DOHH2 (cell line): ENCODE measurements around the gene PAPPA.

Experiments
- CTCF ChIP-seq: fragments of 200-600 bp; sonication (generic); IDR thresholded peaks from one replicate; pipeline ENCODE4 v1.5.1; 2014; ENCODE audit warnings: antibody characterized with exemption, mild to moderate bottlenecking, low read depth, low read length; ENCODE audit not compliant: poor library complexity, severe bottlenecking
- EZH2phosphoT487 ChIP-seq: fragments of 200-600 bp; sonication (generic); IDR thresholded peaks from 2 replicates; pipeline ENCODE4 v1.6.1; 2017; ENCODE audit warnings: borderline replicate concordance, mild to moderate bottlenecking, antibody characterized with exemption, low read length, moderate library complexity, mixed read lengths

GRCh38 chr9:116133163-116133562 is 20.4 kb upstream of the PAPPA start:
- no peak for TF ChIP-seq CTCF
- no peak for TF ChIP-seq EZH2phosphoT487
